HL-60 (cell line): Measurements from ENCODE around the gene CHI3L1.

ENCODE experiments used
- CTCF ChIP-seq: IDR thresholded peaks from one replicate; pipeline ENCODE4 v1.5.1; 2011; ENCODE audit warnings: low read length, control low read depth, inconsistent platforms; ENCODE audit not compliant: insufficient read depth
- POLR2AphosphoS5 ChIP-seq: IDR thresholded peaks from 2 replicates; pipeline ENCODE4 v1.6.1; 2012; ENCODE audit warnings: low read depth

DNA sequence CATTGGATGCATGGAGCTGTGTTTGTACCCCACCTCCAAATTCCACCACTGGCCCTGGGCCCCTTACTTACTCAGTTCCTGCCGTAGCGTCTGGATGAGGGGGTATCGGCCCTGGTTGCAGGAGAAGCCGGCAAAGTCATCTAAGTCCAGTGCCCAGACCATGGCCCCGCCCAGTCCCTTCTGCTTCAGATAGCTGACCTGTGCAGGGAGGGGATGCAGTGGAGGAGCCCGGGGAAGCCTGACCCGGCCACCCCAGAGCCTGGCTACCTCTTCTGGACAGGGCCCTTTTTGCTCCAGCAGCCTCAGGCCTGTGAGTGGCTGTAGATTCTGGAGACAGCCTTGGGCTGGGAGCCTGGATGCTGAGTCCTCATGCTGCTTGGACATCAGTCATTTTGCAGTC lies 31.2 kb upstream of the CHI3L1 start:
- TF ChIP-seq POLR2AphosphoS5 (no peak), CTCF (no peak)
